IMR-90 (cell line): ENCODE results near the gene TRABD. TPM values are rescaled to one million over a fixed set of nuclear protein-coding genes. Genes with fewer than 3 reads are reported as not detected.

Source experiments
- ATAC-seq: fragments of 200-7000 bp; cut with Tn5 transposase; 2 replicates; pipeline ENCODE4 v1.9.1; 2020; ENCODE audit warnings: low read depth, mild to moderate bottlenecking, moderate library complexity
- BruUV-seq: library from RNA; stranded (reverse); fragments of 400-500 nt; replicated peaks from 2 replicates; lab custom pipeline; 2021; lab: Mats Ljungman, UMichigan
- CTCF ChIA-PET: fragments of 300-600 bp; formaldehyde crosslinking; extraction: SDS; loops from one replicate; lab custom pipeline; 2021; ENCODE audit warnings: antibody characterized with exemption; lab: Yijun Ruan, JAX
- POLR2A ChIA-PET: fragments of 300-600 bp; sonication (Branson Sonifier 250); formaldehyde crosslinking; loops from one replicate; lab custom pipeline; 2022; ENCODE audit warnings: antibody characterized with exemption; ENCODE audit not compliant: unreplicated experiment; lab: Charles Lee
- DNase-seq: peaks from one replicate; pipeline ENCODE4 v3.0.0; 2013
- H2AFZ ChIP-seq: replicated peaks from 2 replicates; pipeline ENCODE3; 2013; ENCODE audit warnings: low read length, mild to moderate bottlenecking; ENCODE audit not compliant: poor library complexity
- H2AK5ac ChIP-seq: 2 replicates; pipeline ENCODE4 v1.6.1; 2013; ENCODE audit warnings: low read depth, low read length, inconsistent platforms
- H2AK9ac ChIP-seq: replicated peaks from 2 replicates; pipeline ENCODE3; 2013; ENCODE audit warnings: mild to moderate bottlenecking, low read depth, low read length, moderate library complexity; ENCODE audit not compliant: poor library complexity
- H2BK120ac ChIP-seq: 2 replicates; pipeline ENCODE4 v1.6.1; 2013; ENCODE audit warnings: low read depth, low read length, inconsistent platforms
- H2BK15ac ChIP-seq: 3 replicates; pipeline ENCODE4 v1.6.1; 2013; ENCODE audit warnings: low read depth, low read length, inconsistent platforms
- H2BK20ac ChIP-seq: 2 replicates; pipeline ENCODE4 v1.6.1; 2013; ENCODE audit warnings: low read depth, mild to moderate bottlenecking, inconsistent platforms, low read length, moderate library complexity
- H2BK5ac ChIP-seq: 2 replicates; pipeline ENCODE4 v1.6.1; 2013; ENCODE audit warnings: mild to moderate bottlenecking, low read depth, low read length, inconsistent platforms; ENCODE audit not compliant: poor library complexity, severe bottlenecking
- H3K14ac ChIP-seq: replicated peaks from 2 replicates; pipeline ENCODE4 v1.6.1; 2013; ENCODE audit warnings: low read depth, low read length, inconsistent platforms
- H3K18ac ChIP-seq: 2 replicates; pipeline ENCODE4 v1.6.1; 2013; ENCODE audit warnings: low read depth, low read length, control low read depth
- H3K23ac ChIP-seq: 2 replicates; pipeline ENCODE4 v1.6.1; 2013; ENCODE audit warnings: low read depth, low read length, inconsistent platforms
- H3K27ac ChIP-seq: 2 replicates; pipeline ENCODE4 v1.5.1; 2013; ENCODE audit warnings: mild to moderate bottlenecking, control low read depth, low read length; ENCODE audit not compliant: insufficient read depth
- H3K27me3 ChIP-seq: 2 replicates; pipeline ENCODE4 v1.6.1; 2013; ENCODE audit warnings: low read length; ENCODE audit not compliant: control insufficient read depth, insufficient read depth
- H3K36me3 ChIP-seq: 2 replicates; pipeline ENCODE4 v1.6.1; 2013; ENCODE audit warnings: low read length, mixed read lengths; ENCODE audit not compliant: control insufficient read depth, insufficient read depth
- H3K4ac ChIP-seq: 2 replicates; pipeline ENCODE4 v1.6.1; 2013; ENCODE audit warnings: low read depth, low read length, inconsistent platforms
- H3K4me1 ChIP-seq: 2 replicates; pipeline ENCODE4 v1.6.1; 2013; ENCODE audit warnings: low read length, mixed read lengths; ENCODE audit not compliant: control insufficient read depth, insufficient read depth
- H3K4me2 ChIP-seq: 2 replicates; pipeline ENCODE4 v1.6.1; 2013; ENCODE audit warnings: low read depth, mild to moderate bottlenecking, control low read depth, low read length, moderate library complexity
- H3K4me3 ChIP-seq: 2 replicates; pipeline ENCODE4 v1.5.1; 2013; ENCODE audit warnings: low read depth, mild to moderate bottlenecking, control low read depth, low read length, moderate library complexity; ENCODE audit not compliant: insufficient read depth
- H3K56ac ChIP-seq: 2 replicates; pipeline ENCODE4 v1.6.1; 2013; ENCODE audit warnings: low read length, inconsistent platforms; ENCODE audit not compliant: insufficient read depth; ENCODE audit errors: extremely low read depth
- H3K79me1 ChIP-seq, 2 experiments: 2 replicates each; pipeline ENCODE4 v1.6.1; 2013; ENCODE audit warnings: low read length in 2 of 2, inconsistent platforms in 1 of 2, low read depth in 1 of 2
- H3K9ac ChIP-seq: 2 replicates; pipeline ENCODE4 v1.6.1; 2013; ENCODE audit warnings: low read depth, low read length, control low read depth
- H3K9me1 ChIP-seq: 2 replicates; pipeline ENCODE4 v1.6.1; 2013; ENCODE audit warnings: low read length, inconsistent platforms; ENCODE audit not compliant: insufficient read depth
- H3K9me3 ChIP-seq: 2 replicates; pipeline ENCODE4 v1.6.1; 2013; ENCODE audit warnings: low read length; ENCODE audit not compliant: control insufficient read depth, insufficient read depth
- H4K20me1 ChIP-seq: 2 replicates; pipeline ENCODE4 v1.6.1; 2013; ENCODE audit warnings: low read length, inconsistent platforms; ENCODE audit not compliant: insufficient read depth
- H4K5ac ChIP-seq: 2 replicates; pipeline ENCODE4 v1.6.1; 2013; ENCODE audit warnings: mild to moderate bottlenecking, low read depth, low read length, control low read depth
- H4K8ac ChIP-seq, 2 experiments: 2 replicates each; pipeline ENCODE4 v1.6.1; 2013; ENCODE audit warnings: low read depth in 2 of 2, low read length in 2 of 2, control low read depth in 1 of 2, inconsistent platforms in 1 of 2
- H4K91ac ChIP-seq: 2 replicates; pipeline ENCODE4 v1.6.1; 2013; ENCODE audit warnings: low read depth, low read length, inconsistent platforms; ENCODE audit not compliant: insufficient read depth
- USF2 ChIP-seq: fragments of 150-350 bp; IDR thresholded peaks from 2 replicates; pipeline ENCODE4 v1.6.1; 2017; ENCODE audit warnings: mild to moderate bottlenecking, antibody characterized with exemption, low read length, low read depth
- WGBS, 2 experiments: methylation state at CpG; one replicate each; pipeline versions ENCODE4 v1.1.5 to v1.1.7; 2013; ENCODE audit warnings: missing lambda C conversion rate in 2 of 2; ENCODE audit not compliant: insufficient read length in 1 of 2; ENCODE audit errors: extremely low coverage in 2 of 2; 5-methylcytosine and 5-hydroxymethylcytosine counted together
- dilution Hi-C: fragments of 300-500 bp; cut with HindIII; formaldehyde crosslinking; loops from one replicate; pipeline ENCODE4 v1.14.3; 2018; ENCODE audit warnings: low sequenced_read_pairs; ENCODE audit not compliant: unreplicated experiment
- in situ Hi-C: fragments of 300-500 bp; cut with MboI; formaldehyde crosslinking; loops from 3 replicates; pipeline ENCODE4 v1.14.3; 2019; ENCODE audit warnings: low sequenced_read_pairs, inconsistent platforms, mixed read lengths
- intact Hi-C: fragments of 100-400 bp; cut with micrococcal nuclease; formaldehyde crosslinking; loops from 2 replicates; pipeline ENCODE4 v1.10.0; 2022
- polyA plus RNA-seq, 3 experiments: library from polyadenylated mRNA; depleted of rRNA; stranded (reverse); fragments of >200 nt; gene quantifications; 2 replicates each; pipeline ENCODE4 v1.2.3, GENCODE V29; 2012; ENCODE audit warnings: low replicate concordance in 1 of 3
- total RNA-seq: library from RNA; depleted of rRNA; stranded (reverse); fragments of >200 nt; gene quantifications from 2 replicates; pipeline ENCODE4 v1.2.3, GENCODE V29; 2012

Gene TRABD
- total and polyA plus RNA-seq, 2 of the 4 experiments (the other 2 are of a cell fraction), result 13.4 to 42.7 TPM

GRCh38 chr22:50218153-50218995 is 32.7 kb downstream of the TRABD start:
- H4K8ac ChIP-seq, result no peak overlapping the region
- 92% methylated on average over 32 of the region's 43 CpGs; no CpG with 5 or more reads in 1 of the 2 experiments for WGBS, 2 experiments
- H4K91ac ChIP-seq, result no peak overlapping the region
- intact Hi-C loops, result no loop called here
- in situ Hi-C loops, result loop anchor here (25.0 kb wide), 1 partner anchor 406 kb away; no protein-coding TSS in a partner anchor
- no peak overlapping the region for H4K5ac ChIP-seq
- H3K9me3 ChIP-seq, result no peaks in the 10 kb centered on the region
- dilution Hi-C loops, result no loop called here
- no peak overlapping the region for H3K9ac ChIP-seq
- H3K36me3 ChIP-seq, result peaks cover 76% of the 10 kb centered on the region
- H3K9me1 ChIP-seq, result peaks cover 6% of the 10 kb centered on the region; the same call in 1 of the 2 replicates
- TF ChIP-seq USF2, result no peak
- H4K20me1 ChIP-seq, result peaks cover 46% of the 10 kb centered on the region
- no TSS peak for BruUV-seq
- DNase-seq (no peak), ATAC-seq (no peak)
- H3K4me2 ChIP-seq, result no peak overlapping the region
- no peak overlapping the region for H2AK9ac ChIP-seq
- H3K27me3 ChIP-seq, result no peaks in the 10 kb centered on the region
- H3K79me1 ChIP-seq, result peaks cover 16 to 27% of the 10 kb centered on the region in 2 experiments
- no peak overlapping the region for H2BK20ac ChIP-seq
- H2AFZ ChIP-seq, result no peak overlapping the region
- no peaks in the 10 kb centered on the region for H3K4me1 ChIP-seq
- H3K14ac ChIP-seq, result no peak overlapping the region
- POLR2A ChIA-PET, result no interaction called here
- H2BK5ac ChIP-seq, result no peak overlapping the region
- no peak overlapping the region for H2BK120ac ChIP-seq
- no peak overlapping the region for H3K4me3 ChIP-seq
- H2BK15ac ChIP-seq, result no peak overlapping the region
- CTCF ChIA-PET, result no interaction called here
- no peak overlapping the region for H3K56ac ChIP-seq
- no peak overlapping the region for H2AK5ac ChIP-seq
- no peak overlapping the region for H3K18ac ChIP-seq
- no peak overlapping the region for H3K23ac ChIP-seq
- no peak overlapping the region for H3K27ac ChIP-seq
- no peak overlapping the region for H3K4ac ChIP-seq
